Psoas muscle (tissue), 8 donors: ENCODE data around the gene PHOX2B. TPM values are rescaled to one million over a fixed set of nuclear protein-coding genes. Genes with fewer than 3 reads are reported as not detected.

Source experiments
- ATAC-seq, 4 donors: fragments of 200-7000 bp; cut with Tn5 transposase; one replicate each; pipeline ENCODE4 v1.9.1; 2020; ENCODE audit warnings: moderate library complexity in 3 of 4, mild to moderate bottlenecking in 2 of 4
- DNase-seq, 2 donors: peaks; one replicate each; pipeline ENCODE4 v3.0.0-alpha.2; 2020
- H3K27ac ChIP-seq: fragments of 200-600 bp; one replicate; pipeline ENCODE4 v1.8.0; 2022
- H3K27me3 ChIP-seq, 3 donors: fragments of 200-600 bp in 1 of 3; one replicate each; pipeline versions ENCODE4 v1.6.1 to v1.8.0; 2013 to 2022; ENCODE audit warnings: low read length in 2 of 3, mild to moderate bottlenecking in 2 of 3, moderate library complexity in 1 of 3; ENCODE audit not compliant: insufficient read depth in 3 of 3
- H3K36me3 ChIP-seq, 2 donors: fragments of 200-600 bp in 1 of 2; one replicate each; pipeline versions ENCODE4 v1.6.1 to v1.8.0; 2013 to 2022; ENCODE audit warnings: low read depth in 1 of 2, mild to moderate bottlenecking in 1 of 2, moderate library complexity in 1 of 2; ENCODE audit not compliant: insufficient read depth in 1 of 2
- H3K4me1 ChIP-seq: fragments of 200-600 bp; one replicate; pipeline ENCODE4 v1.8.0; 2022
- H3K4me3 ChIP-seq: fragments of 200-600 bp; one replicate; pipeline ENCODE4 v1.8.0; 2022; ENCODE audit warnings: mild to moderate bottlenecking
- H3K9me3 ChIP-seq: fragments of 200-600 bp; one replicate; pipeline ENCODE4 v1.8.0; 2022
- WGBS, 3 donors: extraction: QIAGEN DNeasy Blood & Tissue Kit; methylation state at CpG; one replicate each; pipeline versions ENCODE4 v1.1.6 to v1.1.7; 2013; 5-methylcytosine and 5-hydroxymethylcytosine counted together
- intact Hi-C, 2 donors: fragments of 100-400 bp; cut with DNase I; formaldehyde crosslinking; loops; one replicate each; pipeline versions ENCODE4 v1.11.0 to v1.14.2; 2022
- polyA plus RNA-seq, 3 donors: library from polyadenylated mRNA; stranded (reverse); fragments of 200-250 nt; gene quantifications; one replicate each; pipeline ENCODE4 v1.2.3, GENCODE V29; 2013
- total RNA-seq, 4 donors: library from RNA; stranded (reverse); fragmentation: NEBNext Ultra II Directional in 2 of 4; extraction: Animal tissue kit (Norgen Biotek cat#: 25700) in 2 of 4; gene quantifications; one replicate each; pipeline versions ENCODE4 v1.2.1 to v1.2.4, GENCODE V29; 2021 to 2023
- TF ChIP-seq, protein P1 (sequence below): fragments of 200-600 bp; IDR thresholded peaks from one replicate; pipeline ENCODE4 v1.8.0; 2022; ENCODE audit warnings: antibody characterized with exemption
- donor health status: healthy with polysubstance abuse.
- donor health status: DM: no; HTN: no; CAD: no; lungs with moderate emphysema.
- donor health status: Bipolar disorder and iron deficiency.
- donor health status: healthy.
- donor health status: DM: yes; HTN: yes; CAD: no.
- donor health status: DM: no; HTN: no; CAD: no.
- donor health status: DM: no; HTN: no; CAD: no.
- donor health status: DM: yes; HTN: yes; CAD: no.

PHOX2B gene
- total and polyA plus RNA-seq, 7 donors = 0.01 TPM; not detected in 6

DNA sequence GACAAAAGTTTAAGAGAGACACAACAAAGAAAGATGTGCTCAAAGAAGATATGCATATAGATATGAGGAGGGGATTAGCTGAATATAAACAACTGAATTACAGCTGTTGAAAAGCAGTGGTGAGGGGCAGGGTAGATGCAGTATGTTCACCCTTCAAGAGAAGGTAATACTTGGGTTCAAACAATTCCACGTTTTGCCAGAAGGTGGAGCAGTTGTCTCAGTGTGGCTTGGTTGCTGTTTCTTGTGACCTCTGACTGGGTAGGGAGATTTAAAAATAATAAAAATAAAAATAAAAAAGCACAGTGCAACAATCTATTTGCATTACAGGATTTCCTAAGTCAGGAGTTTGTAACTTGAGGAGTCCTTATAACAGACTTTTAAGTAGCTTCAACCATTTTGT, 23.3 kb downstream of the PHOX2B start:
- no peaks in the 10 kb centered on the region for H3K4me1 ChIP-seq
- no peak for DNase-seq
- H3K4me3 ChIP-seq = no peak overlapping the region
- intact Hi-C loops = no loop called here
- H3K27me3 ChIP-seq = peaks cover 2 to 27% (median 13%) of the 10 kb centered on the region in 3 donors
- ATAC-seq = no peak
- H3K36me3 ChIP-seq = no peaks in the 10 kb centered on the region
- H3K27ac ChIP-seq = no peak overlapping the region
- TF ChIP-seq, protein P1, sequence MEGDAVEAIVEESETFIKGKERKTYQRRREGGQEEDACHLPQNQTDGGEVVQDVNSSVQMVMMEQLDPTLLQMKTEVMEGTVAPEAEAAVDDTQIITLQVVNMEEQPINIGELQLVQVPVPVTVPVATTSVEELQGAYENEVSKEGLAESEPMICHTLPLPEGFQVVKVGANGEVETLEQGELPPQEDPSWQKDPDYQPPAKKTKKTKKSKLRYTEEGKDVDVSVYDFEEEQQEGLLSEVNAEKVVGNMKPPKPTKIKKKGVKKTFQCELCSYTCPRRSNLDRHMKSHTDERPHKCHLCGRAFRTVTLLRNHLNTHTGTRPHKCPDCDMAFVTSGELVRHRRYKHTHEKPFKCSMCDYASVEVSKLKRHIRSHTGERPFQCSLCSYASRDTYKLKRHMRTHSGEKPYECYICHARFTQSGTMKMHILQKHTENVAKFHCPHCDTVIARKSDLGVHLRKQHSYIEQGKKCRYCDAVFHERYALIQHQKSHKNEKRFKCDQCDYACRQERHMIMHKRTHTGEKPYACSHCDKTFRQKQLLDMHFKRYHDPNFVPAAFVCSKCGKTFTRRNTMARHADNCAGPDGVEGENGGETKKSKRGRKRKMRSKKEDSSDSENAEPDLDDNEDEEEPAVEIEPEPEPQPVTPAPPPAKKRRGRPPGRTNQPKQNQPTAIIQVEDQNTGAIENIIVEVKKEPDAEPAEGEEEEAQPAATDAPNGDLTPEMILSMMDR = no peak
- H3K9me3 ChIP-seq = peaks cover 8% of the 10 kb centered on the region
- WGBS, 3 donors = 0 to 1% (median 0%) methylated on average over 1 of the region's 1 CpG

DNA sequence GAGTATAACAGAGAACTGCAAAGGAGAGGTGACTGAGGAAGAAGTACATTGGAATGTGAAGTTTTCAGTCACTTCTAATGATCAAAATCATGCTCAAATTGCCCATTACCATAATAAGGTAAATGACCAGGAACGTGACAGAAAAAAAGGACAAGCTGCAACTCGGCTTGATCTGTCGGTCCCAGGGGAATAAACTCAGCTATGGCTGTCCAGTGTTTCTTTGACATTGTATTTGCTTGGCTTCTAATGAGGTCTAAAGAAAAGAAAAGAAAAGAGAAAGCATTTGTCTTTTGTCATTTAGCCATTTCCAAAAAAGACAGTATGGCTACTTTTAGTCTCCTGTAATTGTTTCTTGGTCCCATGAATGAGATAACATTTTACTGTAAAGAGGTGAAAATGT, 25.2 kb downstream of the PHOX2B start:
- no peak for ATAC-seq
- H3K36me3 ChIP-seq = no peaks in the 10 kb centered on the region
- H3K4me1 ChIP-seq = no peaks in the 10 kb centered on the region
- no peak overlapping the region for H3K4me3 ChIP-seq
- DNase-seq = no peak
- TF ChIP-seq, protein P1 = no peak
- H3K9me3 ChIP-seq = peaks cover 8% of the 10 kb centered on the region
- H3K27me3 ChIP-seq = peaks cover 2 to 33% (median 3%) of the 10 kb centered on the region in 3 donors
- 53 to 58% (median 57%) methylated on average over 3 of the region's 3 CpGs for WGBS, 3 donors
- intact Hi-C loops = no loop called here
- H3K27ac ChIP-seq = no peak overlapping the region

DNA sequence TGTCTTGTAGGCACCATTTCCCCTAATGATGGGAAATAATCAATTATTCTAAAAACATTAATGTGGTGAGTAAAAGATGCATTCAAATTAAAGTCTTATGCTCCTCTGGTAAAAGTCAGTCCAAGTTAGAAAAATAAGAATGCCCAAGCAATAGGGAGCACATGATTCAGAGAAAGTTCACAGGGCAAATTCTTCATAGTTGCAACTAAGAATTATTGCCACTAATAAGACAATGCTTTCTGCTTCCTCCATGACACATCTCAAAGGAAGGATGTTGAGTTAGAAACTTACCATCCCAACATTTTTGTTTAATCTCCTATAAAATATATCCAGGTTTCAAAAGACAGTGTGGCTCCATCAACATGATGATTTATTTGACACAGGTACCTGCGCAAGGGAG, 26.3 kb downstream of the PHOX2B start:
- Histone ChIP-seq H3K27me3 (peaks cover 0 to 26% (median 2%) of the 10 kb centered on the region in 3 donors), H3K9me3 (peaks cover 8% of the 10 kb centered on the region), H3K4me1 (no peaks in the 10 kb centered on the region), H3K27ac (no peak overlapping the region), H3K4me3 (no peak overlapping the region), H3K36me3 (no peaks in the 10 kb centered on the region)
- intact Hi-C loops = no loop called here
- DNase-seq (no peak), ATAC-seq (no peak)
- TF ChIP-seq, protein P1 = no peak
- 93 to 100% (median 100%) methylated on average over 1 of the region's 1 CpG for WGBS, 3 donors

DNA sequence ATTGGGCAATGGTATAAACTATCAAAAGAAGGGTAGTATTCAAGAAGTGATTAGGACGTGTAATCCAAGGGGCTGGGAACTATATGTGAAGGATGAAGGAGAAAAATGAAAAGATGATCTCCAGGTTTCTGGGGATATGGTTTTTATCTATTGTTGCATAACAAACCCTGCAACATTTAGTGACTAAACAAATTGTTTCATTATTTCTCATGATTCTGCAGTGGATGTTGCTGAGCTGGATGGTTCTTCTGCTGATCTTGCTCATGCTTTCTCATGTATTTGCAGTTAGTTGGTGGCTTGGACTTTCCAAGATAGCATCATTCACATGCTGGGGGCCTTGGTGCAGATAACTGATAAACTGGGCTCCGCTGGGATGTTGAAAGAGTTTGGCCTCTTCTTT, 29.1 kb downstream of the PHOX2B start:
- H3K27me3 ChIP-seq = peaks cover 0 to 11% (median 0%) of the 10 kb centered on the region in 3 donors
- ATAC-seq = no peak
- TF ChIP-seq, protein P1 = no peak
- H3K9me3 ChIP-seq = no peaks in the 10 kb centered on the region
- DNase-seq = no peak
- intact Hi-C loops = no loop called here
- WGBS, 3 donors = 80 to 89% (median 82%) methylated on average over 2 of the region's 2 CpGs
- no peaks in the 10 kb centered on the region for H3K4me1 ChIP-seq
- H3K27ac ChIP-seq = no peak overlapping the region
- H3K36me3 ChIP-seq = no peaks in the 10 kb centered on the region
- no peak overlapping the region for H3K4me3 ChIP-seq

DNA sequence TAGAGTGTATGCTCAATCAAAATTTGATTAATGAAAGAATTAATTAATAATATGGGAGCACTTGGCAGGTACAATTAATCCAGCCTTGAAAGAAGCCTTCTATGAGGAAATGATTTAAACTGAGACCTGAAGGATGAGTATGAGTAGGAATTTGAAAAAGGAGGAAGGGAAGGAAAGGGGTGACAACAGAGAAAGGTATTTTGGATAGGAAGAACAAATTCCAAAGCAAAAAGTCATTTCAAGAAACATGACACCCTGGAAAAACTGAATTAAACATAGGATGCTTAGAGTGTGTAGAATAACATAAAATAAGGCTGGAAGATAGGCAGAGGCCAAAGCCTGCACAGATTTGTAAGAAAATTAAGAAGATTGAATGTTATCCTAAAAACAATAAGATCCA, 29.6 kb downstream of the PHOX2B start:
- H3K27ac ChIP-seq = no peak overlapping the region
- TF ChIP-seq, protein P1 = no peak
- H3K9me3 ChIP-seq = no peaks in the 10 kb centered on the region
- no peak for DNase-seq
- H3K4me3 ChIP-seq = no peak overlapping the region
- intact Hi-C loops = no loop called here
- H3K36me3 ChIP-seq = no peaks in the 10 kb centered on the region
- peaks cover 0 to 11% (median 0%) of the 10 kb centered on the region in 3 donors for H3K27me3 ChIP-seq
- ATAC-seq = no peak
- H3K4me1 ChIP-seq = no peaks in the 10 kb centered on the region
